ENCODE data around the gene FYB1.

- TF ChIP-seq EZH2 (IDR thresholded peaks at IDR 0.05; ENCODE audit: borderline replicate concordance, insufficient read depth, low read depth, low read length, poor library complexity, severe bottlenecking) (no peak), CTCF (IDR thresholded peaks at IDR 0.05) (no peak)
Observed at GRCh38 chr5:39226558-39226957, 7.2 kb upstream of the FYB1 start.

Data from B cell (primary cell).